ENCODE results near the gene SLC51A. TPM values are rescaled to one million over a fixed set of nuclear protein-coding genes. Genes with fewer than 3 reads are reported as not detected.

SLC51A gene
- total and polyA plus RNA-seq, 10 donors: 0.30 to 14.6 (median 3.4) TPM

GRCh38 chr3:196219194-196219969, 3.0 kb downstream of the SLC51A start:
- Histone ChIP-seq H3K27me3 (replicated peaks in 1 of 7) (no peaks in the 10 kb centered on the region), H3K36me3 (no peaks in the 10 kb centered on the region), H3K27ac (peak overlapping the region in 7 of 8 donors; percentile 67 to 91 (median 85)), H3K4me1 (peaks cover 9 to 44% (median 18%) of the 10 kb centered on the region in 6 donors), H3K9me3 (no peaks in the 10 kb centered on the region), H3K4me3 (peak overlapping the region; percentile 16 to 69 (median 38))
- TF ChIP-seq POLR2A (IDR thresholded peaks at IDR 0.05) (no peak), POLR2AphosphoS5 (IDR thresholded peaks at IDR 0.05) (peak in 2 of 3 donors; percentile 22 to 25), CTCF (IDR thresholded peaks at IDR 0.05 in 8 of 11, conservative IDR thresholded peaks at IDR 0.05 in 3 of 11) (no peak)
- peak; percentile 91 for DNase-seq
- intact Hi-C loops (cut with DNase I; ENCODE audit: low total_unique reads): no loop called here
- 4 to 10% (median 7%) methylated on average over 15 to 19 of the region's 19 CpGs for WGBS, 5 donors

GRCh38 chr3:196219970-196220311, 3.6 kb downstream of the SLC51A start:
- H3K36me3 ChIP-seq: no peaks in the 10 kb centered on the region
- H3K4me3 ChIP-seq: peak overlapping the region in 6 of 8 donors; percentile 33 to 69 (median 40)
- TF ChIP-seq POLR2AphosphoS5 (IDR thresholded peaks at IDR 0.05): peak in 1 of 3 donors; percentile 57
- no peak for TF ChIP-seq CTCF (IDR thresholded peaks at IDR 0.05 in 8 of 11, conservative IDR thresholded peaks at IDR 0.05 in 3 of 11)
- H3K27me3 ChIP-seq (replicated peaks in 1 of 7): no peaks in the 10 kb centered on the region
- H3K27ac ChIP-seq: peak overlapping the region in 7 of 8 donors; percentile 67 to 91 (median 85)
- no peak for DNase-seq
- WGBS, 5 donors: 55 to 85% (median 70%) methylated on average over 19 of the region's 19 CpGs
- intact Hi-C loops (cut with DNase I; ENCODE audit: low total_unique reads): no loop called here
- H3K9me3 ChIP-seq: no peaks in the 10 kb centered on the region
- H3K4me1 ChIP-seq: peaks cover 9 to 44% (median 18%) of the 10 kb centered on the region in 6 donors

GRCh38 chr3:196220587-196220986, 4.3 kb downstream of the SLC51A start:
- peaks cover 9 to 44% (median 18%) of the 10 kb centered on the region in 6 donors for H3K4me1 ChIP-seq
- no peak for DNase-seq
- no peak for TF ChIP-seq POLR2A (IDR thresholded peaks at IDR 0.05)
- peak in 1 of 3 donors; percentile 50 for TF ChIP-seq POLR2AphosphoS5 (IDR thresholded peaks at IDR 0.05)
- no peaks in the 10 kb centered on the region for H3K9me3 ChIP-seq
- H3K4me3 ChIP-seq: peak overlapping the region in 1 of 8 donors; percentile 69
- H3K27ac ChIP-seq: peak overlapping the region in 7 of 8 donors; percentile 67 to 91 (median 85)
- H3K27me3 ChIP-seq (replicated peaks in 1 of 7): no peaks in the 10 kb centered on the region
- H3K36me3 ChIP-seq: no peaks in the 10 kb centered on the region
- intact Hi-C loops (cut with DNase I; ENCODE audit: low total_unique reads): no loop called here
- 56 to 74% (median 63%) methylated on average over 10 of the region's 10 CpGs for WGBS, 5 donors

GRCh38 chr3:196220991-196221390, 4.7 kb downstream of the SLC51A start:
- WGBS, 5 donors: 54 to 83% (median 70%) methylated on average over 7 of the region's 7 CpGs
- peak overlapping the region in 1 of 8 donors; percentile 69 for H3K4me3 ChIP-seq
- H3K9me3 ChIP-seq: no peaks in the 10 kb centered on the region
- no peaks in the 10 kb centered on the region for H3K36me3 ChIP-seq
- peaks cover 9 to 44% (median 18%) of the 10 kb centered on the region in 6 donors for H3K4me1 ChIP-seq
- peak overlapping the region in 7 of 8 donors; percentile 55 to 91 (median 85) for H3K27ac ChIP-seq
- intact Hi-C loops (cut with DNase I; ENCODE audit: low total_unique reads): no loop called here
- DNase-seq: no peak
- TF ChIP-seq CTCF (IDR thresholded peaks at IDR 0.05 in 8 of 11, conservative IDR thresholded peaks at IDR 0.05 in 3 of 11) (no peak), POLR2A (IDR thresholded peaks at IDR 0.05) (no peak), POLR2AphosphoS5 (IDR thresholded peaks at IDR 0.05) (no peak)
- no peaks in the 10 kb centered on the region for H3K27me3 ChIP-seq (replicated peaks in 1 of 7)

Measured in spleen (tissue), 11 donors.